Measurements from ENCODE around the gene BRMS1. TPM values are rescaled to one million over a fixed set of nuclear protein-coding genes. Genes with fewer than 3 reads are reported as not detected.

Gene BRMS1
- total and polyA plus RNA-seq, 10 of the 15 experiments (the other 5 are each of a cell fraction or from before 2014, with no cell fraction given) = 2.1 to 85.3 (median 48.5) TPM

DNA sequence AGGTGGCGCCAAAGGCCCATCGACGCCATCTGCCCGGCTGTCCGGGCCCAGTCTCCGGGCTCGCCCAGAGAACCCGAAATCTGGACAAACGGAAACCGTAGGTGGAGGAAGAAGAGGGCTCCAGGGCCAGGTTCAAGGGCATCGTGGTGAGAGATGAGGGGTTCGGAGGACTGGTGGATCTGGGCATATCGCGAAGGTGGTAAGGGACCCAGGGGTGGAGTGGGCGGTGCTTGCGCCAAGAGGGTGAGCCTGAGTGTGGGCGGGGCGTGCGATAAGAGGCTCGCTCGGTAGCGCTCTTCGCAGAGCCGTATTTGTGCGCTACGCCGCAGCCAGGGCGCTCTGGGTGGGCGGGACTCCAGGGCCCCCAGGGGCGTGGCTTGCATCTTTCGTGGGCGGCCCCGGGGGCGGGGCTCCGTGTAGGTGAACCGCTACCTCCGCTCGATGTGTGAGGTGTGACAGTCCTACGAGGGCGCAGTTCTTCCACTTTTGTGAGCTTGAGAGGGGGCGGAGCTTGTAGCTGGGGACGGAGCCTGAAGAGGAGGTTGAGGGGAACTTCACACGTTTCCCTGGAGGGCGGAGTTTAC lies 32.8 kb downstream of the BRMS1 start:
- SMC1A ChIA-PET (ENCODE audit: uncharacterized antibody, unreplicated experiment) = interaction anchor here (0.5 to 2.8 kb wide), 28 partner anchors 10 to 411 kb away, joined by 3 to 33 read pairs (median 4); partner anchors contain the start of genes B4GAT1, BRMS1, MRPL11 and NPAS4
- ATAC-seq (peak; percentile 93), DNase-seq (ENCODE audit: low read depth, low spot score) (peak; percentile 78), FAIRE-seq (peak; percentile 91)
- POLR2A ChIA-PET = interaction anchor here (0.5 to 2.9 kb wide), 18 partner anchors 15 to 1041 kb away, joined by 3 to 19 read pairs (median 4); partner anchors contain the start of genes BRMS1, CCDC87, MRPL11 and POLD4
- Histone ChIP-seq H3K4me3 (peak overlapping the region; percentile 66), H3K4me2 (ENCODE audit: control insufficient read depth, insufficient read depth) (peak overlapping the region; percentile 93), H3K27ac (ENCODE audit: control insufficient read depth, insufficient read depth) (peak overlapping the region; percentile 55; the same call in 1 of the 2 replicates), H3K9ac (ENCODE audit: control insufficient read depth, insufficient read depth, low read length) (peak overlapping the region; percentile 69), H3K9me3 (replicated peaks; ENCODE audit: control insufficient read depth, insufficient read depth, low read length) (no peaks in the 10 kb centered on the region), H2AFZ (ENCODE audit: control insufficient read depth, low read depth, low read length) (peak overlapping the region; percentile 99), H3K79me2 (ENCODE audit: control insufficient read depth, insufficient read depth, low read length) (no peaks in the 10 kb centered on the region), H4K20me1 (ENCODE audit: control insufficient read depth, insufficient read depth) (no peaks in the 10 kb centered on the region), H3K36me3 (ENCODE audit: control insufficient read depth in 2 of 2, insufficient read depth in 2 of 2, low read length in 1 of 2) (no peaks in the 10 kb centered on the region), H3K27me3 (replicated peaks in 1 of 2; ENCODE audit: control insufficient read depth in 2 of 2, insufficient read depth in 2 of 2, low read length in 1 of 2) (no peaks in the 10 kb centered on the region; a peak in 1 of 4 replicates), H3K4me1 (ENCODE audit: control insufficient read depth, insufficient read depth, low read length) (no peaks in the 10 kb centered on the region; the same call in 1 of the 2 replicates)
- RAD21 ChIA-PET (ENCODE audit: unreplicated experiment) = interaction anchor here (0.7 to 3.0 kb wide), 33 partner anchors 10 to 1089 kb away, joined by 3 to 49 read pairs (median 5); partner anchors contain the start of genes B4GAT1, DPP3, MRPL11 and PELI3
- no TSS peak for BruUV-seq (replicated peaks)
- in situ Hi-C loops (cut with MboI) = no loop called here
- intact Hi-C loops (cut with micrococcal nuclease; ENCODE audit: unreplicated experiment) = loop anchor here (1.0 to 2.0 kb wide), 3 partner anchors 16 to 77 kb away; partner anchors contain the start of gene BRMS1
- CTCF ChIA-PET = interaction anchor here (0.6 to 6.3 kb wide), 33 partner anchors 10 to 1171 kb away, joined by 3 to 166 read pairs (median 6); partner anchors contain the start of genes AIP, B4GAT1, BRMS1 and DPP3
- WGBS (ENCODE audit: insufficient coverage, insufficient replicate concordance, low lambda C conversion rate, missing lambda C conversion rate) = 0% methylated on average over 29 of the region's 44 CpGs
- peak; percentile 91 for TF ChIP-seq SMC3 (IDR thresholded peaks at IDR 0.05; ENCODE audit: borderline replicate concordance, low read length)
- TF ChIP-seq RELA (IDR thresholded peaks at IDR 0.05; ENCODE audit: borderline replicate concordance, partially characterized antibody) = no peak
- TF ChIP-seq, protein P1, sequence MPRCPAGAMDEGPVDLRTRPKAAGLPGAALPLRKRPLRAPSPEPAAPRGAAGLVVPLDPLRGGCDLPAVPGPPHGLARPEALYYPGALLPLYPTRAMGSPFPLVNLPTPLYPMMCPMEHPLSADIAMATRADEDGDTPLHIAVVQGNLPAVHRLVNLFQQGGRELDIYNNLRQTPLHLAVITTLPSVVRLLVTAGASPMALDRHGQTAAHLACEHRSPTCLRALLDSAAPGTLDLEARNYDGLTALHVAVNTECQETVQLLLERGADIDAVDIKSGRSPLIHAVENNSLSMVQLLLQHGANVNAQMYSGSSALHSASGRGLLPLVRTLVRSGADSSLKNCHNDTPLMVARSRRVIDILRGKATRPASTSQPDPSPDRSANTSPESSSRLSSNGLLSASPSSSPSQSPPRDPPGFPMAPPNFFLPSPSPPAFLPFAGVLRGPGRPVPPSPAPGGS (IDR thresholded peaks at IDR 0.05; ENCODE audit: borderline replicate concordance, insufficient read depth, low read depth, low read length, poor library complexity, severe bottlenecking) = no peak
- no peak for TF ChIP-seq BCL11A (IDR thresholded peaks at IDR 0.05; ENCODE audit: low read depth, low read length)
- TF ChIP-seq, protein P2, sequence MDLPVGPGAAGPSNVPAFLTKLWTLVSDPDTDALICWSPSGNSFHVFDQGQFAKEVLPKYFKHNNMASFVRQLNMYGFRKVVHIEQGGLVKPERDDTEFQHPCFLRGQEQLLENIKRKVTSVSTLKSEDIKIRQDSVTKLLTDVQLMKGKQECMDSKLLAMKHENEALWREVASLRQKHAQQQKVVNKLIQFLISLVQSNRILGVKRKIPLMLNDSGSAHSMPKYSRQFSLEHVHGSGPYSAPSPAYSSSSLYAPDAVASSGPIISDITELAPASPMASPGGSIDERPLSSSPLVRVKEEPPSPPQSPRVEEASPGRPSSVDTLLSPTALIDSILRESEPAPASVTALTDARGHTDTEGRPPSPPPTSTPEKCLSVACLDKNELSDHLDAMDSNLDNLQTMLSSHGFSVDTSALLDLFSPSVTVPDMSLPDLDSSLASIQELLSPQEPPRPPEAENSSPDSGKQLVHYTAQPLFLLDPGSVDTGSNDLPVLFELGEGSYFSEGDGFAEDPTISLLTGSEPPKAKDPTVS (IDR thresholded peaks at IDR 0.05; ENCODE audit: low read depth, low read length) = no peak
- 0 out of 2 replicates have a peak, but pooled peaks have one; percentile 52 for TF ChIP-seq BACH1 (IDR thresholded peaks at IDR 0.05; ENCODE audit: borderline replicate concordance)
- TF ChIP-seq NR2C1 (IDR thresholded peaks at IDR 0.05) = no peak
- TF ChIP-seq, protein P3, sequence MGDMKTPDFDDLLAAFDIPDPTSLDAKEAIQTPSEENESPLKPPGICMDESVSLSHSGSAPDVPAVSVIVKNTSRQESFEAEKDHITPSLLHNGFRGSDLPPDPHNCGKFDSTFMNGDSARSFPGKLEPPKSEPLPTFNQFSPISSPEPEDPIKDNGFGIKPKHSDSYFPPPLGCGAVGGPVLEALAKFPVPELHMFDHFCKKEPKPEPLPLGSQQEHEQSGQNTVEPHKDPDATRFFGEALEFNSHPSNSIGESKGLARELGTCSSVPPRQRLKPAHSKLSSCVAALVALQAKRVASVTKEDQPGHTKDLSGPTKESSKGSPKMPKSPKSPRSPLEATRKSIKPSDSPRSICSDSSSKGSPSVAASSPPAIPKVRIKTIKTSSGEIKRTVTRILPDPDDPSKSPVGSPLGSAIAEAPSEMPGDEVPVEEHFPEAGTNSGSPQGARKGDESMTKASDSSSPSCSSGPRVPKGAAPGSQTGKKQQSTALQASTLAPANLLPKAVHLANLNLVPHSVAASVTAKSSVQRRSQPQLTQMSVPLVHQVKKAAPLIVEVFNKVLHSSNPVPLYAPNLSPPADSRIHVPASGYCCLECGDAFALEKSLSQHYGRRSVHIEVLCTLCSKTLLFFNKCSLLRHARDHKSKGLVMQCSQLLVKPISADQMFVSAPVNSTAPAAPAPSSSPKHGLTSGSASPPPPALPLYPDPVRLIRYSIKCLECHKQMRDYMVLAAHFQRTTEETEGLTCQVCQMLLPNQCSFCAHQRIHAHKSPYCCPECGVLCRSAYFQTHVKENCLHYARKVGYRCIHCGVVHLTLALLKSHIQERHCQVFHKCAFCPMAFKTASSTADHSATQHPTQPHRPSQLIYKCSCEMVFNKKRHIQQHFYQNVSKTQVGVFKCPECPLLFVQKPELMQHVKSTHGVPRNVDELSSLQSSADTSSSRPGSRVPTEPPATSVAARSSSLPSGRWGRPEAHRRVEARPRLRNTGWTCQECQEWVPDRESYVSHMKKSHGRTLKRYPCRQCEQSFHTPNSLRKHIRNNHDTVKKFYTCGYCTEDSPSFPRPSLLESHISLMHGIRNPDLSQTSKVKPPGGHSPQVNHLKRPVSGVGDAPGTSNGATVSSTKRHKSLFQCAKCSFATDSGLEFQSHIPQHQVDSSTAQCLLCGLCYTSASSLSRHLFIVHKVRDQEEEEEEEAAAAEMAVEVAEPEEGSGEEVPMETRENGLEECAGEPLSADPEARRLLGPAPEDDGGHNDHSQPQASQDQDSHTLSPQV (IDR thresholded peaks at IDR 0.05) = peak; percentile 87; the same call in 1 of the 2 replicates
- TF ChIP-seq POU2F2 (IDR thresholded peaks at IDR 0.05; ENCODE audit: borderline replicate concordance, low read depth, low read length) = no peak
- TF ChIP-seq SMARCA5 (IDR thresholded peaks at IDR 0.05) = peak; percentile 43
- no peak for TF ChIP-seq PML (IDR thresholded peaks at IDR 0.05; ENCODE audit: low read length)
- TF ChIP-seq PAX5 (IDR thresholded peaks at IDR 0.05; ENCODE audit: borderline replicate concordance, low read depth, low read length) = 0 out of 2 replicates have a peak, but pooled peaks have one; percentile 6
- no peak for TF ChIP-seq ZNF274 (IDR thresholded peaks at IDR 0.05; ENCODE audit: insufficient read depth, insufficient read length)
- peak; percentile 36; the same call in 1 of the 2 replicates for TF ChIP-seq MTA2 (IDR thresholded peaks at IDR 0.05; ENCODE audit: low read depth)
- TF ChIP-seq POLR2AphosphoS5 (IDR thresholded peaks at IDR 0.05; ENCODE audit: low read length) = no peak

Data from GM12878 (cell line).